Left colon (tissue), 2 donors: ENCODE data around the gene HDAC9. TPM values are rescaled to one million over a fixed set of nuclear protein-coding genes. Genes with fewer than 3 reads are reported as not detected.

Experiments
- ATAC-seq: fragments of 200-7000 bp; cut with Tn5 transposase; one replicate; pipeline ENCODE4 v1.9.1; 2020; ENCODE audit warnings: mild to moderate bottlenecking, moderate library complexity
- DNase-seq, 2 donors: peaks; one replicate each; pipeline ENCODE4 v3.0.0-alpha.2; 2020
- intact Hi-C, 2 donors: fragments of 100-400 bp; cut with DNase I in 1 of 2; cut with micrococcal nuclease in 1 of 2; formaldehyde crosslinking; loops; one replicate each; pipeline versions ENCODE4 v1.11.2 to v1.14.0; 2022; cut with DNase I, micrococcal nuclease
- total RNA-seq, 2 donors: library from RNA; stranded (reverse); fragmentation: NEBNext Ultra II Directional; extraction: Animal tissue kit (Norgen Biotek cat#: 25700); gene quantifications; one replicate each; pipeline ENCODE4 v1.2.1, GENCODE V29; 2021
- donor health status: DM: no; HTN: no; CAD: no.
- donor health status: DM: yes; HTN: yes; CAD: no.

The HDAC9 gene
- total RNA-seq, 2 donors from 2014 or later = 12.3 to 21.7 TPM

- intact Hi-C loops = no loop called here
- no peak for ATAC-seq
- DNase-seq = no peak
Observed at GRCh38 chr7:18786796-18787195, 291.2 kb downstream of the HDAC9 start.

DNA sequence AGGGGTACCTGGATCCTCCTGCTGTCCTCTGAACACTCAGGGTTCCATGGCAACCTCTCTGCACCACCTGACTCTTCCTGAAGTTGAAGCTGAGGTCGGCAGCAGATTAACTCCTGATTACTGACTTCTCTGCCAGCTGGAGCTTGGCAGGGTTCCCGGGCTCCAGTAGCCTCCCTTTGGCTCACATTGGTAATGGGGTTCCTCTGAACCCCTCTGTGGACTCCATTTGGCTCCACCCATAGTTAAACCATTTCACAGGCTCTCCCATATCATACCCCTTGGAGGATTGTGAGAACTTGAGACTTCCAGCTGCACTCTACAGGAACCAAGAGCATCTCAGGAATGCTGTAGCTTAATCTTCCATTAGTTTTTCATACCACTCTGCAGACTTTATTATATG is 292.5 kb downstream of the HDAC9 start:
- no peak for DNase-seq
- intact Hi-C loops = no loop called here
- no peak for ATAC-seq

- no peak for ATAC-seq
- intact Hi-C loops = no loop called here
- no peak for DNase-seq
Observed at GRCh38 chr7:18792871-18793595, 297.5 kb downstream of the HDAC9 start.

DNA sequence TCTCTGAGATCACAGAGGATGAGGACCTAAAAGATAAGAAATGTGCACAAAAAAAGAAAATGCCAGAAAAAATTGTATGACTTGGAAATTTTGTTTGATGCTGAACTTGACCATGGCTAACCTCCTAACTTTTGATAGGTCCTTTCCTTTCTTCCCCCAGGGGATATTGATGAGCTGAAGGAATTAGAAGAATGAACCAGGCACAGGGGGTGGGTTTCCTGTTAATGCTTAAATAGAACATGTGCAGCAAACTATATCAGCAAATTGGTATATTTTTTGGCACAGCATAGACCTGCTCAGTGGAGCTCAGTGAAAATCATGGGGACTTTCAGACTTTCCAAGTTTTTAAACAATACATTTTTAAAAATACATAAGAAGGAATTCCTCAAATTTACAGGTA is 300.7 kb downstream of the HDAC9 start:
- no peak for DNase-seq
- intact Hi-C loops = no loop called here
- no peak for ATAC-seq

DNA sequence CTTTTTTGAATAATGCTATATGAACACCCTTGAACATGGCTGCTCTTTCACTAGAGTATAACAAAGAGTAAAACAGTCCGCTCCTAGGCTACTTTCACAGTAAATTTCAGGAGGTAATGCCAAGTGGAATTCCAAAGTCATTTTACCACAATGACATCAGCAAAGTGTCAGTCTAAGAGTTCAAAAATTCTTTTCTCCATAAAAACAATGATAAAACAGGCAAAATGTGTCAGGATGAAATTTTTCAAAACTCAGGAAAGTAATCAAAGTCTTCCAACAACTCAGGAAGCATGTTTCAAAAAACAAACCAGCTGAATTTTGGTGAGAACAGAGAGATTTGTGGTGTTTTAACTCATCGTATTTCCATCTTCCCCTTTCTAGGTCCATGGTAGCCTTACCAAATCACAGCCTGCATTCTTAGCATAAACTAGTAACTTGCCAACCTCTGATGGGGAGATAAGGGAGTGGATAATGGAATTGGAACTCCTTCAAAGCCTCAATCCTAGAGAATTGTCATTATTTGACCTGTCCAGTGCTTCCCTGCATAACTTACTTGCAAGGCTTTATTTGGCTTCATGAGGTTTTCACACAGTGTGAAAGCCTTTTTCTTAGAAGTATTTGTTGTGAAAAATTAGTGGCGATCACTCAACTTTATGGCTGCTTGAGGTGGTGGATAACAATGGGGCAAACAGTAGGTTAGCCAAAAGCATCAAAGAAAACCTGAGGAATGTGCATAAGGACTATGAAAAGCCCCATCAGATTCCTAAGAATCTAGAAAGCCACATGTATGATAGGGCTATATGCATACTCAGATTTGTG is 302.7 kb downstream of the HDAC9 start:
- intact Hi-C loops = no loop called here
- DNase-seq = no peak
- no peak for ATAC-seq

DNA sequence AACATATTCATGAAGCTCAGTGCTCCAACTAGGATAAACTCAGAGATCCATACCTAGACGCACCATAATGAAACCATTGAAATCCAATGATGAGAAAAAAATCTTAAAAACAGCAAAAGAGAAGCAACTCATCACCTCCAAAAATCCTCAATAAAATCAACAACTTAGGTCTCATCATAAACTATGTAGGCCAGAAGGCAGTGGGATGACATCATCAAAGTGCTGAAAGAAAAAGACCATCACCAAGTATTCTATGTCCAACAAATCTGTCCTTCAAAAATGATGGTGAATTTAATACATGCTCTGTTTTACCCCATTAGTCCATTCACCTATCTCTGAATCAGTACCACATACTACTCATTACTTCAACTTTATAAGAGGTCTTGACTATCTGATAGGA is 304.4 kb downstream of the HDAC9 start:
- ATAC-seq = no peak
- intact Hi-C loops = no loop called here

DNA sequence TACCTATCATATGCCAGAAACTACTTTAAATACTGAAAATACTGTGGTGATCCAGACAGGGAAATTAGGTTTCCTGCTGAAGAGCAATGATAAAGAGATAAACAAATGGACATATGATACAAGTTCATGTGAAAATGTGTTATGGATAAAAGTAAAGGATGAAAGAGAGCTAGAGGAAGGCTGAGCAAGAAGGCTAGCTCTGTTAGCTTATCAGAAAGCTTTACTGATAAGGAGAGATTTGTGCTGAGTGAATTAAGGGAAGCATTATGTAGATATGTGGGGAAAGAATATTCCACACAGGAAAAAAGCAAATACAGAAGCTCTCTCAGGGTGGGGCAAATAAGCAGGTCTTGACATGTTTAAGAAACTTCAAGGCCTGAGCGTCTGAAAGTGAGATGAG is 308.4 kb downstream of the HDAC9 start:
- DNase-seq (no peak), ATAC-seq (no peak)
- intact Hi-C loops = no loop called here

More for the DNA sequence above, 304.4 kb downstream of the HDAC9 start:
- no peak for DNase-seq

- DNase-seq (no peak), ATAC-seq (no peak)
- intact Hi-C loops = no loop called here
Observed at GRCh38 chr7:18806177-18806576, 310.6 kb downstream of the HDAC9 start.

DNA sequence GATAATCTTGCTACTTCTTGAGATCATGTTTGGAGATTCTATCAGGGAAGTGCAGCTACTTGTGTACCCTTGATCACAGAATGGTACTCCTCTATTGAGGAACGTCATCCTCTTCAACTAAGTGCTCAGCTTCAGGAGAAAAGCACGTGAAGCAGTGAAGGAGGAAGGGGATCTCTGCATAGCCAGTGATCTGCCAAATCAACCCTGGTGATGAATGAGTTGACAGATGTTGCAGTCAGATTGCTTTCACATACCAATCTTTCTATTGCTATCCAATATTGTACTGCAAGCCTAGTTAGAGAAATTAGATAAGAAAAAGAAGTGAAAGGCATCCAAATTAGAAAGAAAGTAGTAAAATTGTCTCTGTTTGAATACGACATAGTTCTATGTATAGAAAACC is 312.5 kb downstream of the HDAC9 start:
- intact Hi-C loops = no loop called here
- no peak for ATAC-seq
- no peak for DNase-seq

DNA sequence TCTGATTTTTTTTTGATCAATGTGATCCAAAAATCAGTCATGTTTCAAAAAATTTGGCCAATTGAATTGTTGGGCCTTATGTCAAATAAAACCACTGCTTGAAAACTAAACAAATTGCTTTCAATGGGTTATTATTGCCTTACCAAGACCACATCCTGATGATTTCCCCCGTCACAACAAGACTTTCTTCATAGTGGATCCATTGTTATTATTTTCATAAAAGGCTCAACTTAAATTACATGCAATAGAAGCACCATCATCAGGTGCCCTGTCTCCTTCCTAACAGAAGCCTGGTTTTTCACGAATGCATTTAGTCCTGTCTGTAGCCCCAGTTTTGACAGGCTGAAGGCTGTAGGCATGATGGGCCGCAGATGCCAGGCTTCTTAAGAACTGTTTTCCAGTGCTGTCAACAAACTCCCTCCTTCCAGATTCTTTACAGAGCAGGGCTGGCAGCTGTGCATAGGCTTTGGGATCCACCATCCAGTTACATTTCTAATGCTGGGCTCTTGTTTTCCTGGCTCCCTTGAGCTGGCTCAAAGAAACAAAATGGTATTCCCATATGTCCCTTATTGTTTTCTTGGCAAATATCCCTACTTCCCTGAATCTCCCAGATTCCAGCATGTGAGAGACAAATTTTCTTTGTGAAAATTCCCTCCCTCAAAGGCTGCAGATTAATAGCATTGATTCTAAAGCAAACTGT is 319.9 kb downstream of the HDAC9 start:
- ATAC-seq (no peak), DNase-seq (no peak)
- intact Hi-C loops = no loop called here

DNA sequence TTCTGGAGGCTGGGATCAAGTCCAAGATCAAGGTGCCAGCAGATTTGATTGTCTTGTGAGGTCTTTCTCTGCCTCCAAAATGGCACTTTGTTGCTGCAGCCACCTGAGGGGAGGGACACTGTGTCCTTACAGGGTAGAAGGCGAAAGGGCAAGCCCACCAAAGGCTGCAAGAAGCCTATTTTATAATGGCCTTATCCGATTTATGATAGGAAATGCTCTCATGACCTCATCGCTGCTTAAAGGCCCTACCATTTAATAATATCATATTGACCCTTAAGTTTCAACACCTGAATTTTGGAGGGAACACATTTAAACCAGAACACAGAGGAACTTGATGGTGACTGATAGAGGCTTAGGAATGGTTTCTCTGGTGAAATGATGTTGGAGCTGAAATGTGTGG is 325.4 kb downstream of the HDAC9 start:
- intact Hi-C loops = no loop called here
- no peak for DNase-seq
- ATAC-seq = no peak

DNA sequence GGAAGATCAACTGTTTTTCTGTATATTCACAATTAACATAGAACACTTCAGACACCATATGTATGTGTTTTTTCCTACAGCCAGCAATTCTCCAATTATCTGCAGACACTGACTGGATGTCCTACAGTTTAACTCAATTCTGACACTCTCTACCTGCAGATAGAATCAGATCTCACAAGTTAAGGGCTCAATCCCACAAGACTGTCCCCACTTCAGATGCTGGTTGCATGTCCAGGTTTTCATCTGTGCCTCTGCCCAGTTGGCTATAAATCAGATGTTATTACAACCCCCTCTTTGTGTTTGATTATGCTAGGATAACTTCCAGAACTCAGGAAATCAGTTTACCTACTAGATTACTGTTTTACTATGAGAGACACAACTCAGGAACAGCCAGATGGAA is 326.0 kb downstream of the HDAC9 start:
- DNase-seq (no peak), ATAC-seq (no peak)
- intact Hi-C loops = no loop called here

DNA sequence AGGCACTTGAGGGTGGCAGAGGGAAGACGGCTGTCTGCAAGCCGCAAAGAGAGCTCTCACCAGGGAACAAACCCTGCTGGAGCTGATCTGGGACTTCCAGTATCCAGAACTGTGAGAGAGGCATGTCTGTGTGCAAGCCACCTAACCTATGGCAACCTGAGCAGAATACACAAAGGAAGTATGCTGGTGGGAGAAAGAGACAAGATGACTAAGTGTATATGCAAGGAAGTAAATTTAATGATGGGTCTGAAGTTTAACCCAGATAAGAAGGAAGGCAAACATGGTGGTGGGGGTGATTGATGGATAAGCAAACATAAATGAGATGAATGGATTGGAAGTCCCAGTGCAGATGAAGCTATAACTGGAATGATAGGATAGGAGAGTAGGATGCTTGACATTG is 328.6 kb downstream of the HDAC9 start:
- intact Hi-C loops = no loop called here
- no peak for ATAC-seq
- DNase-seq = no peak

- DNase-seq = no peak
- no peak for ATAC-seq
- intact Hi-C loops = no loop called here
Observed at GRCh38 chr7:18828260-18828993, 332.9 kb downstream of the HDAC9 start.

- DNase-seq = no peak
- intact Hi-C loops = no loop called here
- ATAC-seq = no peak
Observed at GRCh38 chr7:18828994-18829857, 333.7 kb downstream of the HDAC9 start.

DNA sequence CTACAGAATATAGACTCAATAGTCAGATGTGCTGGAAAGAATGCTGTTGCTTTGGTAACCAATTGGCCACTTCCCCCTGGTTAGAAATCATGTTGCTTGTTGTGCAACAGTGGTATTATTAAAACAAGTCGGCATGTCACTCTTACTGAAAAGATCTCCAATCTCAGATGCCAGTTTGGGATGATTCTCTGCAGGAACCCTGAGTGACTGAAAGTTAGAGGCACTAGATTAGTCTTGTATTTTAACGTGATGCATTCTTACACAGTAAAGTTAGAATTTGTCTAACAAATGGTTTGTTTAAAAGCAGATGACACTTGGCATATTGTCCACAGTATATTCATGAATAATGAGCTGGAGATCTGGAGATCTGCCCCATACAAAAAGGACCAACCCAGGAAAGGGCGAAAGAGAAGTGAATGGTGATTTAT is 334.3 kb downstream of the HDAC9 start:
- intact Hi-C loops = no loop called here
- DNase-seq = no peak
- no peak for ATAC-seq

GRCh38 chr7:18831419-18831818 is 335.9 kb downstream of the HDAC9 start:
- intact Hi-C loops = no loop called here
- DNase-seq (no peak), ATAC-seq (no peak)

DNA sequence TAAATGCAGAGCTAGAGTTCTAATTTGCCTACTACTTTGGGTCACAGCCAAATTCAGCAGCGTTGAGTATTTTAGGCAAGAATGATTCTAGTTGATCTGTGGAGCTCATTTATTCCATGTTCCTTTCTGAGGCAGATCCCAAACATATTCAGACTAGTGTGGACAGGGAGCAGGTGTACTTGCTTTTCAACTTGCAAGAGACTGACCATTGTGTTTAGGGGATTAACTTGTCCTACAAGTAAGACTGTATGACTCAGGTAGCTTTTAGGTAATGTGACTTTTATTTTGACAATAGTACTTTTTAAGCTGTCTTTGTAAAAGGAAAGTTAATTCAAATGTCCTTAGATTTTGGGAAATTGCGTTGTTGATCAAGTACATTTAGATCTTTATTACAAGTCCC is 336.4 kb downstream of the HDAC9 start:
- intact Hi-C loops = no loop called here
- ATAC-seq (no peak), DNase-seq (no peak)
